Gastroesophageal sphincter (tissue), 4 donors: ENCODE results near the gene PI3. TPM values are rescaled to one million over a fixed set of nuclear protein-coding genes. Genes with fewer than 3 reads are reported as not detected.

ENCODE experiments used
- ATAC-seq: fragments of 150-250 bp; one replicate; pipeline ENCODE4 v1.9.1; 2016; ENCODE audit warnings: mild to moderate bottlenecking, moderate library complexity
- H3K27ac ChIP-seq, 4 donors: fragments of 200-600 bp; sonication (generic) in 3 of 4; 1 replicate in 3 of 4; 2 replicates in 1 of 4; pipeline ENCODE4 v1.5.1; 2016 to 2019
- H3K27me3 ChIP-seq: fragments of 200-600 bp; sonication (generic); one replicate; pipeline ENCODE4 v1.5.1; 2019
- H3K36me3 ChIP-seq, 2 donors: fragments of 200-600 bp; sonication (generic); one replicate each; pipeline ENCODE4 v1.5.1; 2019; ENCODE audit warnings: control low read depth in 1 of 2
- H3K4me1 ChIP-seq, 3 donors: fragments of 200-600 bp; sonication (generic); 1 replicate in 2 of 3; 2 replicates in 1 of 3; pipeline ENCODE4 v1.5.1; 2016 to 2019; ENCODE audit warnings: control low read depth in 2 of 3
- H3K4me3 ChIP-seq, 2 donors: fragments of 200-600 bp; sonication (generic); one replicate each; pipeline ENCODE4 v1.5.1; 2019; ENCODE audit warnings: mild to moderate bottlenecking in 1 of 2, moderate library complexity in 1 of 2
- H3K9me3 ChIP-seq, 3 donors: fragments of 200-600 bp; sonication (generic); one replicate each; pipeline ENCODE4 v1.5.1; 2017 to 2019; ENCODE audit warnings: control low read depth in 2 of 3
- CTCF ChIP-seq, 4 experiments: fragments of 200-600 bp in 2 of 4; fragments of 450-650 bp in 2 of 4; sonication (generic) in 1 of 4; IDR thresholded peaks; one replicate each; pipeline ENCODE4 v1.5.1; 2017 to 2019; ENCODE audit warnings: antibody characterized with exemption in 4 of 4, mild to moderate bottlenecking in 2 of 4, moderate library complexity in 2 of 4
- EP300 ChIP-seq: sonication (generic); formaldehyde crosslinking; IDR thresholded peaks from one replicate; pipeline ENCODE4 v1.6.1; 2017; ENCODE audit warnings: antibody characterized with exemption, mild to moderate bottlenecking
- POLR2A ChIP-seq, 2 donors: fragments of 450-650 bp; IDR thresholded peaks; one replicate each; pipeline ENCODE4 v1.6.1; 2017; ENCODE audit warnings: antibody characterized with exemption in 2 of 2, mild to moderate bottlenecking in 2 of 2, moderate library complexity in 1 of 2
- POLR2AphosphoS5 ChIP-seq: sonication (generic); formaldehyde crosslinking; IDR thresholded peaks from one replicate; pipeline ENCODE4 v1.6.1; 2017; ENCODE audit warnings: antibody characterized with exemption
- WGBS, 2 donors: methylation state at CpG; one replicate each; pipeline ENCODE4 v1.1.5; 2018; ENCODE audit warnings: low coverage in 1 of 2; 5-methylcytosine and 5-hydroxymethylcytosine counted together
- total RNA-seq, 4 donors: library from RNA; depleted of rRNA; stranded (reverse); fragments of >200 nt; gene quantifications; one replicate each; pipeline ENCODE4 v1.1.0, GENCODE V29; 2016

The PI3 gene
- total RNA-seq, 4 donors from 2014 or later, result 2.0 to 33.7 (median 4.5) TPM; not detected in 1

GRCh38 chr20:45193331-45193730 lies 18.6 kb downstream of the PI3 start:
- Histone ChIP-seq H3K4me3 (no peak overlapping the region), H3K4me1 (no peaks in the 10 kb centered on the region), H3K36me3 (no peaks in the 10 kb centered on the region), H3K27ac (no peak overlapping the region), H3K9me3 (no peaks in the 10 kb centered on the region), H3K27me3 (peaks cover 14% of the 10 kb centered on the region)
- 80 to 92% methylated on average over 1 to 2 of the region's 2 CpGs for WGBS, 2 donors
- TF ChIP-seq POLR2AphosphoS5 (no peak), EP300 (no peak), POLR2A (IDR thresholded peaks at IDR 0.05) (no peak), CTCF (IDR thresholded peaks at IDR 0.05) (no peak)
- ATAC-seq, result no peak

- no peaks in the 10 kb centered on the region for H3K4me1 ChIP-seq
- H3K27me3 ChIP-seq, result peaks cover 19% of the 10 kb centered on the region
- no peak within 1 kb of the TSS for H3K4me3 ChIP-seq
- ATAC-seq, result no peak
- no peak within 1 kb of the TSS for H3K27ac ChIP-seq
- 17 to 43% methylated on average over 1 of the region's 1 CpG for WGBS, 2 donors
- TF ChIP-seq EP300, result no peak
- no peak for TF ChIP-seq CTCF (IDR thresholded peaks at IDR 0.05)
- no peaks in the 10 kb centered on the region for H3K36me3 ChIP-seq
- peaks cover 0 to 15% (median 0%) of the 10 kb centered on the region in 3 donors for H3K9me3 ChIP-seq
These were observed 32.0 kb downstream of the PI3 start, which contains the start of gene SEMG1 for GRCh38 chr20:45206725-45207124. TSS of gene SEMG1 (plus strand) at chr20:45207033. CDS start at chr20:45207054, 21 bp downstream.

- Histone ChIP-seq H3K4me1 (no peaks in the 10 kb centered on the region), H3K36me3 (no peaks in the 10 kb centered on the region), H3K27ac (no peak overlapping the region), H3K9me3 (no peaks in the 10 kb centered on the region), H3K27me3 (peaks cover 19% of the 10 kb centered on the region), H3K4me3 (no peak overlapping the region)
- TF ChIP-seq EP300 (no peak), POLR2A (IDR thresholded peaks at IDR 0.05) (no peak), CTCF (IDR thresholded peaks at IDR 0.05) (no peak), POLR2AphosphoS5 (no peak)
- no peak for ATAC-seq
- 86 to 92% methylated on average over 1 of the region's 1 CpG for WGBS, 2 donors
These were observed 35.2 kb downstream of the PI3 start for GRCh38 chr20:45209924-45210323.

GRCh38 chr20:45211569-45212474 lies 37.1 kb downstream of the PI3 start:
- no peaks in the 10 kb centered on the region for H3K36me3 ChIP-seq
- no peak for ATAC-seq
- TF ChIP-seq EP300 (no peak), CTCF (IDR thresholded peaks at IDR 0.05) (no peak), POLR2AphosphoS5 (no peak), POLR2A (IDR thresholded peaks at IDR 0.05) (no peak)

GRCh38 chr20:45212836-45213235 lies 38.1 kb downstream of the PI3 start:
- H3K27ac ChIP-seq, result no peak overlapping the region
- TF ChIP-seq POLR2A (IDR thresholded peaks at IDR 0.05) (no peak), POLR2AphosphoS5 (no peak), CTCF (IDR thresholded peaks at IDR 0.05) (no peak), EP300 (no peak)
- no peaks in the 10 kb centered on the region for H3K36me3 ChIP-seq
- WGBS, 2 donors, result 73 to 75% methylated on average over 3 of the region's 3 CpGs
- H3K9me3 ChIP-seq, result no peaks in the 10 kb centered on the region
- peaks cover 1% of the 10 kb centered on the region for H3K27me3 ChIP-seq
- no peak overlapping the region for H3K4me3 ChIP-seq
- no peaks in the 10 kb centered on the region for H3K4me1 ChIP-seq
- no peak for ATAC-seq

More at GRCh38 chr20:45211569-45212474, 37.1 kb downstream of the PI3 start:
- no peak overlapping the region for H3K4me3 ChIP-seq
- H3K9me3 ChIP-seq, result no peaks in the 10 kb centered on the region
- H3K27ac ChIP-seq, result no peak overlapping the region
- H3K27me3 ChIP-seq, result peaks cover 12% of the 10 kb centered on the region
- no peaks in the 10 kb centered on the region for H3K4me1 ChIP-seq
